NCI-H748 (cell line): ENCODE data around the gene PSMA7.

Source experiments
- DNase-seq: peaks from one replicate; lab custom pipeline; 2025; ENCODE audit not compliant: unreplicated experiment; lab: John Stamatoyannopoulos, UW

The PSMA7 gene

DNA sequence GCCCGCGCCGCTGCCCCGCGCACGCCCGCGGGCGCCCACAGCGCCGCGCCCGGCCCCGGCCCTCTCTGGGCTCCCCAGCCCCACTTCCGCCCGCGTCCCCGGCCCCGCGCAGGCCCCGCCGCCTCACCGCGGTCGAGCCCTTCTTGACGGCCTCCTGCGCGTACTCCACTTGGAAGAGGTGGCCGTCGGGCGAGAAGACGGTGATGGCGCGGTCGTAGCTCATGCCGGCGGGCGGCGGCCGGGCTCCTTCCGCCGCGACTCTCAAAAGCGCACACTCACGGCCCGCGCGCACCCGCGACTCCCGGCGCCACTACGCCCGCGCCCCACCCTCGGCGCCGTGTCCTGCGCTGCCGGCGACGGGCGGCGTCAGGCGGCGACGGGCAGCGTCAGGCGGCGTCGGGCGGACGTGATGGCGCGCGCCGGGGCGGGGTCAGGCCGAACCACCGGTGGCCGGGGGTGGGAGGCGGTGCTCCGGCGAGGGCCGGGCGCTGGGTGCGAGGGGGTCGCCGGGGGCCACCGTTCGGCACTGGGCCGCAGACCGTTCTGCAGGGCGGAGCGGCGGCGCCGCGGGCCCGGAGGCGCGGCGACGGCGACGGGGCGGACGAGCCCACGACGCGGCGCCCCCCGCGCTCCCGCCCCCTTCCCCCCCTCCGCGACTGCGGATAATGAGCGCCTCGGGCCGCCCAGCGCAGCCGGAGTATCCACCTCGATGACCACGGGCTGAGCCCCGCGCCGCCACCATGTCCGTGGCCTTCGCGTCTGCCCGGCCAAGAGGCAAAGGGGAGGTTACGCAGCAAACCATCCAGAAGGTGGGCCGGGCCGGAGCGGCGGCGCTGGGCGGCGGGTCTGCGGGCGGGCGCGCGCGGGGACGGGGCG, at the start of gene PSMA7, which contains the start of gene SS18L1:
Gene PSMA7, minus strand, starts transcription at position 314 of the 876 bp plus-strand sequence. Its CDS starts 91 bp downstream, at position 223.
Gene SS18L1, plus strand, starts transcription at position 689 of the 876 bp plus-strand sequence. Its CDS starts 52 bp downstream, at position 741.
- peak; percentile 81 for DNase-seq

DNA sequence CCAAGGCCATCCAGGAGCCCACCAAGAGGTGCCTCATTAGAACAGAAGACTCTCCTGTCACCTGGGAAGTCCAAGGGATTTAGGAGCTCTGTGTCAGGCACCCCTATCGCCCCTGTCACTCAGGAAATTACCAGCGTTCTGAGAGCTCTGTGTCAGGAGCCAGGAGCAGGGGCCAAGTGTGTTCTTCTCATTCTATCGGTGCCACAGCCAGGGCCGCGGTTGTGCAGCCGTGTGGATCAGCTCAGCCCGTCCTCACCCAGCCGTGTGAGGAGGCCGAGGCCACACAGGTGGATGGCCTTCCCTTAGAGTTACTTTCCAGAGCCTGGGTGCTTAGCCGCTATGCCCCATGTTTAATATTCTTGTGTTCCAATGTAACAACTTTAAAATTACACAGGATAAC, 49.4 kb upstream of the PSMA7 start:
- DNase-seq: no peak

DNA sequence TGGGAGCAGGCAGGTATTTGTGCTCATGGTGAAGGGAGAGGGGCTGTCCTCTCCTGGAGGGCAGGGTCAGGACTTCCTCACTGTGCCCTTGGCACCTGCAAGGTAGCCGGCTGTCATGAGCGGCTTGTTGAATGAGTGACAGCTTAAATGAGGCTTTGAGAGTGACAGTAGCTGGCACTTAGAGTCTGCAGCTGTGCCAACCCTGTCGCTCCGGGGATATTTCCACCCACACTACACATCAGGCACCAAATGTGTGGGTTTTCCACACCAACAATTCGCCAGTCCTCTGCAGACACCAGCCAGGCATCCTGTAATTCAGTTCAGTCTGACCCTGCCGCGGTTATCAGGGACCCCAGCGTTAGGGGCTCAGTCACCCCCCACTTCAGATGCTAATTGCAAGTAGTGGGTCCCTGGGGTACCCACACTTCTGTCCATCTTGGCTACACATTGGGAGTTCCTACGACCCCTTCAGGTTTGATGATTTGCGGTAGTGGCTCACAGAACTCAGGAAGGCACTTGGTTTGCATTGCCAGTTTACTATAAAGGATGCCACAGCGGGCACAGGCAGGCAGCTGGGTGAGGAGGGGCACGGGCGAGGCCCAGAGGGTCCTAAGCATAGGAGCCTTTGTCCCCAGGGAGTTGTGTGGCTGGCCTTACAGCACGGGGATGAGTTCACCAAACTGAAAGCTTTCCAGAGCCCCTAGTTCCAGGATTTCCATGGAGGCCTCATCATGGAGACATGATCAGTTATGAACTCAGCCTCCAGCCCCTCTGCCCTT, 48.8 kb upstream of the PSMA7 start:
- DNase-seq: no peak

DNA sequence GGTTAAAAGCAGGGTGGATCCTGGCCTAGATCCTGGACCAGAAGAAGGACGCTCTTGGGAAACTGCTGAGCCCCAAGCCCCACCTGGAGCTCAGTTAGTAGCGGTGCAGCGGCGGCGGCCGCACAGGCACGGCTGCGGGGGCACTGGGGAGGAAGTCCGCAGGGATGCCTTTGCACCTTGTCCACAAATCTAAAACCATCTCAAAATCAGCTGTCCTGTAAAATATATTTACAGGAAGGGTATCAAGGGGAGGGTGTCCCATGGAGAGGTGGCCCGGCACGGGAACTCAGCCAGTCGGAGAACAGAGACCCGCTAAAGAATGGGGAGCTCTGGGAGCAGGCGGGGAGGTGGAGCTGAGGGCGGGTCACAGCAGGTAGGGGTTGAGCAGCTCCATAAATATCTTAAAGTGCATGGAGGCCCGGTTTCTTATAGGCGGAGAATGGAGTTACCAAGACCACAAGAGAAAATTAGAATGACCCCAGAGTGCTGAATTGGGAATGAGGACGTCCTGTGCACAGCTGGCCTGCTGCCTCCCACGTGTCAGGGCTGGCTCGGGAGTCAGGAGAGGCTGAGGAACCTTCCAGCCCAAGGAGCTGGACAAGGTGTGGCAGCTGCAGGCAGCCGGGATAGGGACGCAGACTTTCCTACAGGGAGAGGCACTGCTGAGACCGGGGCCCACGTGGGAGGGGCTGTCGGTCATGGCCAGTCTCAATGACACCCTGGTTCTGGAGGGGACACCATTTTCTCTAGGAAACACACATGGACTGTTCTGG, 47.6 kb upstream of the PSMA7 start:
- no peak for DNase-seq

DNA sequence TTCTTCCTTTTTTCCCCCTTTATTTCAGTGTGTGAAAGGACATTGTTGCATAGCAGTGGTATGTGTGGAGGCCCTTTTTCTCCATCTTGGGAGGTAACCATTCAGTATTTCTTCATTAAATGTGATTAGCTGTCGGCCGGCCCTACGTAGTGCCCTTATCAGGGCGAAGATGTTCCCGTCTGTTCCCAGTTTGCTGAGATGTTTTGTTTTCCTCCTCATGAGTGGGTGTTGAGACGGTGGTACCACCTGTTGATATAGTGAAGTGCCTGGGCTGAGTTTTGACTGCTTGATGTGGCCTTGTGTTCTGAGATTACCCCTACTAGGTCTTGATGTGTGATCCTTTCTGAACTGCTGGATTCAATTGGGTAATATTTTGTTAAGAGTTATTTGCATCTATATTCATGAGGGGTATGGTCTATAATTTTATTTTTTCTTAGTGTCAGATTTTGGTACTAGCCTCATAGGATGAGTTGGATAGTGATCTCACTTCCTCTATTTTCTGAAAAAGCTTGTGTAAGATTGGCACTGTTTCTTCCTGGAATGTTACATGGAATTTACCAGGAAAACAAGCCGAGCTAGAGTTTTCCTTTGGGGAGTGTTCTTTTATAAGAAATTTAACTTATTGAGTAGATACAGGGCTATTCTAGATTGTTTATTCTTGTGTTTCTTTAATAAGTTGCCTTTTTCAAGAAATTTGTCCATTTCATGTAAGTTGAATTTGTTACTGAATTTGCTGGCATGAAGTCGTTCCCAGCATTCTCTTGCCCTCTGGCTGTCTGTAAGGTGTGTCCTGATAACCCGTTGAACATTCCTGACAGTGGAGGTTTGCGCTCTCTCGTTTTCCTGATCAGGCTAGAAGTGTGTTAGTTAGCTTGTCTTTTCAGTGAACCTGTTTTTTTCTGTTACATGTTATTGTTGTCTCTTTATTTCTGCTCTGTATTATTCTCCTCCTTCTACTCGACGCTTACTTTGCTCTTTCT, 44.0 kb upstream of the PSMA7 start:
- DNase-seq: no peak

DNA sequence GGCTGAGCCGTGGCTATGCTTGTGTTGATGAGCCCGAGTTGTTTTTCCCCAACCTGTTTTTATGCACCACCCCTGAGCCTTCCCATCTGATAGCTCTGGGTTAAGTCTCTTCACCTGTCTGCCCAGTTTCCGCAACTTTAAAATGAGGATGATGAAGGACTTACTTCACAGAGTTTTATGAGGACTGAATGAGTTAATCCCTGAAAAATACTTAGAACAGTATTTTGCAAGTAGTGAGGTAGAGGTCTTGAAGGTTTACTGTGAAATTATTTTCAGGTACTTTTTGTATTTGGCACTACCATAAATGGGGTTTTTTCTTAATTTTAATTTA, 42.9 kb upstream of the PSMA7 start:
- no peak for DNase-seq

DNA sequence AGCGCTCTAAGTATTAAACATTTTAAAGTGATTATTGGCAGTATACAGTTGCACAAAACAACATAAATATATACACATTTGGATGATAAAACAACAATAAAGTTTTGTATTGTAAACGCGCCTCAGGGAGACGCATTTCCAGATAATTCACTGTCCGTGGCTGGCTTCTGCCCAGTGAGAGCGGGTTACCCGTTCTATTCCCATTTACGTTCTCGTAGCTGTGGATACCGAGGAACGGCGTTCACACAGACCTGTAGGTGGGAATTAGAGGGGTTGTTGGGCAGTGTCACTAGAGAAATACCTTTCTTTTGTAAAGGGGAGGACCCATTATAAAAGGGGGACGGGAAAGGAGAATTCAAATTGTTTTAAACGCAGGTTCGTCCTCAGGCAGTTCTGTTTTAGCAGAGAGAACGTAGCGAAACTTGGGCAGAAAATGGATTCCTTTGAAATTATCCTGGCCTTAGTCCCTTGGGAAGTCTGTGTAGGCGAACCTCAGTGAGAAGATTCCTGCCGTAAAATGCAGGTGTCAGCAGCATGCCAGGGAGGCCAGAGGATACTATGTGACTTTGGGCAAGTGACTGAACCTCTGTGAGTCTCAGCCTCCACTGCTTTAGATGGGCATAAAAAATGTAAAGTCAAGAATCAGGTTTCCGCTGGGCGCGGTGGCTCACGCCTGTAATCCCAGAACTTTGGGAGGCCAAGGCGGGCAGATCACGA, 40.4 kb upstream of the PSMA7 start:
- peak; percentile 5 for DNase-seq

DNA sequence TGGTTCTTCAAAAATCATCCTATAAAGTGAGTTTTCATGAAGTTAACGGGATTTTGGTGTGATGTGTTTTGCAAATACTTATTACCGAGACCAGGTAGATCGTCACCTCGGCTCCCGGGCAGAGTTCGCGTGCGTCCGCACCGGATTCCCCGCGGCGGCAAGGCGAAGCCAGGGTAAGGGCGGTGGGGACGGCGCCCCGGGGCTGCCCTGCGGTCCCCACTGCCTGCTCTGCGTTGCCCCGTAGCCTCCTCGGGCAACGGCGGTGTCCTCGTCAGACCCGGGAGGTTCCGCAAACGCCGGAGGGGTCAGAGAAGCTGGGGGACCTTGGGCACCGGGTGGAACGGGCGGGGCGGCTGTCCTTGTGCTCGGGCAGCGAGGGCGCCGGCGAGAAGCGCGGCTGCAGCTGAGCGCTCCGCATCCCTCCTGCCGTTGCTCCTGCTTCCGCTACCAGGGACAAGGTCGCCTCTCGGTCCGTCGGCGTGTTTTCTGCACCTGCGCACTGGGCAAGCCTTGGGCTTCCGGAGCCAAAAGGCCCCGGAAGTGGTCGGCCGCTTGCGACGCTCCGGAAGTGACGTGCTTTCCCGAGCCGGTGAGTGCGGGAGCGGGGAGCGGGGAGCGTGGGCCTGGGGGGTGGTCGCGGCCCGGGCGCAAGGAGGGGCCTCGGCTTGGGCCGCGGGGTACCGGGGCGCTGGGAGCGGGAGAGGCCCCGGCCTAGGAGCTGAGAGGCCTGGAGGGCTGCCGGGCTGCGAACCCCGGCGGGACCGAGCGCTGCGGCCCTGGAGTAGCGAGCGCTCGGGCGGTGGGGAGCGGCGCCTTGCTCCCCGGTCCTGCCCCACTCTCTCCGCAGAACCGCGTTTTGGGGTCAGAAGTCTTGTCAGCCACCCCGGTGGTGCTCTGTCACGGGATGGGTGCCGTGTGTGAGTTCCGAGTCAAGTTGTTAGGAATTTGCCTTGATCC, 39.6 kb upstream of the PSMA7 start, which contains the start of gene MTG2:
Gene MTG2, plus strand, starts transcription at position 560 of the 957 bp plus-strand sequence. CDS start 10,393 bp downstream, outside the sequence.
- DNase-seq: peak; percentile 93

DNA sequence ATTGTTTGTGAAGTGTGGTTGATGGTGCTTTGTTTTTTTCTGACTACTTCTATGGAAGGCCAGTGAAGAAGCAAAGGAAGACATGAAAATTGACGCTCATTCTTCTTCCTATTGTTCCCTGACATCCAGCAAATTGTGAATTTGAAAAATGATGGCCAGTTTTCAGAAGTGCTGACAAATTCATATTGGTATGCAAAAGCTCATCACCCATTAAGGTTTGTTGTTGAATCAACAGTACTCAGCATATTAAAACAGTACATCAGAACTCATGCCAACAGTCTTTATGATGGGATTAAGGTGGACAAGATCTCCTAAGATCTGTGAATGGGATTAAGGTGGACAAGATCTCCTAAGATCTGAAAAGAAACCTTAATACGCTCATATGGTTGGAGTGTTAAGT, 38.6 kb upstream of the PSMA7 start:
- DNase-seq: no peak

DNA sequence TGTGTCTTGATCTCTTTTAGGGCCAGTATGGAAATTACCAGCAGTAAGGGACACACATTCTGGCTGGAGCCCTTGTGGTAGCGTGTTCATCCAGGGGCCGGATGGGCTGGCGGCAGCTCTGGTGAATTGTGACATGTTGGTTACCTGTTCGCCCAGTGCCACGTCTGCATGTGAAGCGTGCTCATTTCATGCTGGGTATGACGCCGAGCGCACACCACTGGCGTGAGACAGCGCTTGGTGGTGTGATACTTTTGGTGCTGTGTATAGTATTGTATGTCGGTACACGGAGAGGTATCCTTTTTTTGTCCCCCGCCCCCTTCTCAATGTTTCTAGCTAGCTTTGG, 35.9 kb upstream of the PSMA7 start:
- no peak for DNase-seq

DNA sequence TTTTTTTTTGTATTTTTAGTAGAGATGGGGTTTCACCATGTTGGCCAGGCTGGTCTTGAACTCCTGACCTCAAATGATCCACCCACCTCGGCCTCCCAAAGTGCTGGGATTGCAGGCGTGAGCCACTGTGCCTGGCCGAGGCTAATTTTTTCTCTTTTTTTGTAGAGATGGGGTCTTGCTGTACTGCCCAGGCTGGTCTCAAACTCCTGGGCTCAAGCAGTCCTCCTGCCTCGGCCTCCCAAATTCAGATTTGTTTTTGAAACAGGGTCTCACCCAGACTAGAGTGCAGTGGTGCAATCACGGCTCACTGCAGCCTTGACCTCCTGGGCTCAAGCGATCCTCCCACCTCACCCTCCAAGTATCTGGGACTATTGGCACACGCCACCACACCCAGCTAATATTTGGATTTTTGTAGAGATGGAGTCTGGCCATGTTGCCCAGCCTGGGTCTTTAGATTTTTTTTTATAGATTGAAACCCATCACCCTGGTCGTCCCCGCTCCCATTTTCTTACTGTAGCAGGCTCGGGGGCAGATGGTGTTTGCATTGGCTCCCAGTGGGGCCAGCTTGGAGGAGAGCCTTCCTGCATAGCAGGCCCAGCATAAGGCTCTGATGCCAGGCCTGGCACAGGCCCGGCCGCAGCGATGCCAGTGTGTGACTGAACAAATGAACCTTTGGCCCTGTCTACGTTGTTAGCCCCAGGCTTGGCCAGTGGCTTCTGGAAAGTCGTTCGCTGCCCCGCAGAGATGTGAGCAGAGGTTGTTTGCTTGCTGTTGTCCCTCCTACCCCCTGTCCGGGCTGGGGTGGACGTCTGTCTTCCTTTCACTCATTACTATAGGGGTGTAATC, 35.3 kb upstream of the PSMA7 start:
- no peak for DNase-seq

DNA sequence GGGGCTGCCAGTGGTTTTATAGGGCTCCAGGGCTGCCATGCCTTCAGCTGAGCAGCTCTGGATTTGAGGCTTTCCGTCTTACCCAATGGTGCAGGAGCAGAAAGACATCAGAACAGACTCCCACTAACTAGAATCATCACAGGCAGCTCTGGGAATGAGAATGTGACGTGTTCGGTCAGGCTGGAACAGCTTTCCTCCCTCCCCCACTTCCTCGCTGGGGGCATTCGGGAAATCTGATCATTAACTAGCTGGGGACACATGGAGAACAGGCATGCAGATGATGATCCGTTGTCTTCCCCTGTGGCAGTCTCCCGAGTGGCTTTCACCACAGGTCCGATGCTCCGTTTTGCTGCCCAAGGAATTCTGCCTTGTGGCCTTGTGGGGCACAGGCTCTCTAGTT, 34.1 kb upstream of the PSMA7 start:
- DNase-seq: no peak

DNA sequence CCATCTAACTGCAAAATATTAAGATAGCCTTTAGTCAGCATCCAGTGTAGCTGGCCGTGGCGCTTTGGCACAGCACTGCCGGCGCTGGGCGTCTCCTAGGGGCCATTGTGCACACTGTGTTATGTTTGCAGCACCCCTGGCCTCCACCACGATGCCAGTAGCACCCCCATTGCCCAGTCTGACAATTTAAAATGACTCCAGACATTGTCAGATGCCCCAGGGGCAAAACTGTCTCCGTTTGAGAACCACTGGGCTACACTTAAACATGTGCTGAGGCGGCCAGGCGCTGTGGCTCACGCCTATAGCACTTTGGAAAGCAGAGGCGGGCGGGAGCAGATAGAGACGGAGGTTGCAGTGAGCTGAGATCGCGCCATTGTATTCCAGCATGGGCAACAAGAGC, 33.7 kb upstream of the PSMA7 start:
- no peak for DNase-seq

DNA sequence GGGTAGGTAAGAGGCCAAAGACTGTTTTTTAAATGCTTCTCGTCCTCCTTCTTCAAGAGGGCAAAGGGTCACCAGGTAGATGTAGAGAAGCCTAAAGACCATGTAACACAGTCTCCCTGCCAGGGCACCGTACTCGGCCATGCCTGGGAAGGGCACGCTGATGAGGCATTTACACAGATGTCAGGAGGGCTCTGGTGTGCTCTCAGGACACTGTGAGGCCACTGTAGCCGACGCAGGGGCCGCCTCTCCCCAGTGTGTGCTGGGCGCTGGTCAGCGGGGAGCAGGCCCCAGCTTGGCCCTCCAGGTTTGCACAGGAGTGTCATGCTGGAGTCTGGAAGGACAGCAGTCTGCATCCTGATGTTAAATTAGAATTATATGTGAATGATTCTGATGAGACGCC, 32.5 kb upstream of the PSMA7 start:
- DNase-seq: no peak

DNA sequence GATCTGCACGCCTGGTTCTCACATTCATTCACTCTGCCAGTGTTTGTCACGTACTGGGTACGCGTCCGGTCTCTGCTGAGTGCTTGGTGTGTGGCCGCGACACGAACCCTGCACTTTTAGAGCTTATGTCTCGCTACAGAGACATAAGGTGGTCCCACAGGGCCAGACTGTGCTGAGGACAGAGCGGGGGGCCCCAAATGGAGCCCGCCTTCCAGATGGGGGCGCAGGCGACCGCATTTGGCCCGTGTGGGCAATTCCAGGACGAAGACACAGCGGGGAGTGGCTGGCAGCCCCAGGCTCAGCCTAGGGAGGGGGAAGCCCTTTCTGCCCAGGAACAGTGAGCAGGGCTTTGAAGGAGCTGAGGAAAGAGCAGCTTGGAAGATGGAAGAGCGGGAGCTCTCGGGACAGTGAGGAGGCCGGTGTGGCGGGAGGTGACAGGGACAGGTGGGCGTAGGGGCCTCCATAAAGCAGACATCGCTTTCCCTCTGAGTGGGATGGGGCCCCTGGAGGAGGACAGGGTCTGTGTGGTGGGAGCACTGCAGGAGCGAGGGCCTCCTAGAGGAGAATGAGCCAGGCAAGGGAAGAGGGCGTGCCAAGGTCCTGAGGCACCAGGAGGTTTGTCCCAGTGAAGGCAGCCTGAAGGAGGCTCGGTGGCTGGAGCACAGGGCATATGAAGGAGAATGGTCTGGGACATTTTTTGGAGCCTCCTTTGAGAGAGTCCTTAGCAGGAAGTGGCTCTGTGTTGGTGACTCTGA, 31.9 kb upstream of the PSMA7 start:
- DNase-seq: no peak

DNA sequence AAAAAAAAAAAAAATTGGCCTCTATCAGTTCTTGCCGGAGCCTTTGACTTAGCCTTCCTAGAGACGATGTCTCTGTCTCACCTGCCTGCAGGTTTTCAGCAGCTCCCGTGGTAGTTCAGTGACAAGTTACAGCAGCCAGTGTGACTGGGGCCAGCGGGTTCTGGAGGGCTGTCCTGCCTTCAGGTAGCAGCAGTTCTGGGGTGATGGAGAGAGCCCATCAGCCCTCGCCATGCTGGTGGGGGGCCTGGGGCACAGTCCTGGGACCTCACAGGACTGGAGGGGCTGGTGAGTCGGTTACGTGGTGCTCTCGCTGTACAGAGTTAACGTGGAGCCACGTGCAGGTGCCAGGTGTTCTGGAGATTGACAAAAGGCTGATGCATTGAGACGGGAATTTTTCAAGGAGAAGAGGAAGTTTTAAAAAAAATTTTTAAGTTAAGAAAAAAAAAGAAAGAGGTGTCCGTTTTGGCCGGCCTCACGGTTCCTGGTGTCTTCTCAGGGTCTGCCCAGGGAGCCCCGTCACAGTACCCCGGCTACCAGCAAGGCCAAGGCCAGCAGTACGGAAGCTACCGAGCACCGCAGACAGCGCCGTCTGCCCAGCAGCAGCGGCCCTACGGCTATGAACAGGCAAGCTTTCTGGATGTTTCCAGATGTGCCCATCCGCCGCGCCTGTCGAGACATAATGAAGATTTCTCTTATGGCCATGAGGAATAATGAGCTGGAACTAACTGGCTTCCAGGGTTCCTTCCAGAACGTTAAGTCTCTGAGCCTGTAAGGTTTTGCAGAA, 31.0 kb upstream of the PSMA7 start:
- DNase-seq: no peak
